K562 (cell line): Measurements from ENCODE around the gene KCNH2. TPM values are rescaled to one million over a fixed set of nuclear protein-coding genes. Genes with fewer than 3 reads are reported as not detected.

ENCODE experiments used
- ARHGAP35 ChIP-seq: fragments of 450-650 bp; IDR thresholded peaks from 2 replicates; pipeline ENCODE4 v1.6.1; 2018; ENCODE audit not compliant: partially characterized antibody
- CREB1 ChIP-seq, 2 experiments: sonication (generic) in 1 of 2; formaldehyde crosslinking in 1 of 2; IDR thresholded peaks; 2 replicates each; pipeline versions ENCODE4 v1.6.1 to v1.8.0; 2012 to 2022; ENCODE audit warnings: inconsistent platforms in 1 of 2, mild to moderate bottlenecking in 1 of 2, missing genetic modification reagents in 1 of 2, moderate library complexity in 1 of 2
- CXXC5 ChIP-seq: fragments of 250-450 bp; sonication (Bioruptor Pico); IDR thresholded peaks from 2 replicates; pipeline ENCODE4 v1.8.0; 2022; ENCODE audit warnings: inconsistent platforms, mild to moderate bottlenecking, moderate library complexity
- ESRRA ChIP-seq: fragments of 450-650 bp; IDR thresholded peaks from 2 replicates; pipeline ENCODE4 v1.6.1; 2014; ENCODE audit warnings: low read depth, mild to moderate bottlenecking, moderate library complexity, borderline replicate concordance
- ETV5 ChIP-seq: sonication (generic); formaldehyde crosslinking; IDR thresholded peaks from 2 replicates; pipeline ENCODE4 v1.4.0; 2020; ENCODE audit warnings: low read depth, mild to moderate bottlenecking, missing genetic modification reagents
- GABPA ChIP-seq: fragments of 200-800 bp; sonication (Bioruptor generic); conservative IDR thresholded peaks from 2 replicates; pipeline ENCODE4 v1.6.1; 2016; ENCODE audit warnings: low read depth, missing genetic modification characterization, missing compliant biosample characterization
- GABPB2 ChIP-seq: fragments of 250-450 bp; sonication (Bioruptor Pico); conservative IDR thresholded peaks from 2 replicates; pipeline ENCODE4 v1.5.1; 2021; ENCODE audit warnings: mild to moderate bottlenecking
- L3MBTL2 ChIP-seq: fragments of 450-650 bp; IDR thresholded peaks from 2 replicates; pipeline ENCODE4 v1.6.1; 2016; ENCODE audit warnings: mild to moderate bottlenecking, moderate library complexity
- PTRF ChIP-seq: fragments of 450-650 bp; IDR thresholded peaks from 2 replicates; pipeline ENCODE4 v1.6.1; 2016; ENCODE audit warnings: mild to moderate bottlenecking, missing genetic modification characterization, missing compliant biosample characterization
- SAFB ChIP-seq: fragments of 200-400 bp; formaldehyde crosslinking; IDR thresholded peaks from 2 replicates; pipeline ENCODE4 v1.6.1; 2017; ENCODE audit warnings: low read depth, low read length, borderline replicate concordance
- SMAD4 ChIP-seq: fragments of 250-450 bp; sonication (Bioruptor Pico); conservative IDR thresholded peaks from 2 replicates; pipeline ENCODE4 v1.8.0; 2021; ENCODE audit warnings: inconsistent platforms, mild to moderate bottlenecking, moderate library complexity
- SRSF3 ChIP-seq: fragments of 200-400 bp; formaldehyde crosslinking; IDR thresholded peaks from 2 replicates; pipeline ENCODE4 v1.6.1; 2016; ENCODE audit warnings: mild to moderate bottlenecking, low read length, moderate library complexity; ENCODE audit not compliant: insufficient read depth
- TEAD2 ChIP-seq: fragments of 450-650 bp; IDR thresholded peaks from 2 replicates; pipeline ENCODE4 v1.6.1; 2016; ENCODE audit warnings: missing genetic modification characterization, control low read depth, missing compliant biosample characterization
- polyA plus RNA-seq, 8 experiments: library from polyadenylated mRNA; depleted of rRNA in 4 of 8; stranded (reverse) in 5 of 8; unstranded in 3 of 8; fragments of >200 nt; fragmentation: Nextera tagmentation in 2 of 8; fragmentation: Illumina TruSeq in 1 of 8; extraction: Ambion mirVana in 2 of 8; extraction: Trizol in 1 of 8; gene quantifications; 2 replicates each; pipeline versions ENCODE4 v1.2.1 to v1.2.3, GENCODE V29; 2011 to 2014; ENCODE audit warnings: inconsistent platforms in 1 of 8, missing spikeins in 1 of 8
- total RNA-seq, 7 experiments: library from RNA; depleted of rRNA in 6 of 7; stranded (reverse); fragments of >200 nt in 6 of 7; fragmentation: Illumina TruSeq in 2 of 7; extraction: Trizol in 2 of 7; gene quantifications; 2 replicates each; pipeline versions ENCODE4 v1.2.1 to v1.2.3, GENCODE V29; 2011 to 2021; ENCODE audit warnings: low replicate concordance in 1 of 7
- TF ChIP-seq, protein P1 (sequence below): IDR thresholded peaks from 3 replicates; pipeline ENCODE4 v1.6.1; 2011; ENCODE audit warnings: borderline replicate concordance, mild to moderate bottlenecking, moderate library complexity; ENCODE audit not compliant: insufficient read length; ENCODE audit errors: extremely low read depth
- TF ChIP-seq, protein P2 (sequence below): sonication (generic); formaldehyde crosslinking; IDR thresholded peaks from 2 replicates; pipeline ENCODE4 v1.8.0; 2023; ENCODE audit warnings: mild to moderate bottlenecking, missing genetic modification reagents
- TF ChIP-seq, protein P3 (sequence below): fragments of 450-650 bp; IDR thresholded peaks from 2 replicates; pipeline ENCODE4 v1.6.1; 2017; ENCODE audit warnings: antibody characterized with exemption, mild to moderate bottlenecking
- TF ChIP-seq, protein P4 (sequence below), 2 experiments: fragments of 450-650 bp in 1 of 2; sonication (generic) in 1 of 2; formaldehyde crosslinking in 1 of 2; IDR thresholded peaks in 1 of 2; conservative IDR thresholded peaks in 1 of 2; 2 replicates each; pipeline versions ENCODE4 v1.6.1 to v1.8.1; 2016 to 2023; ENCODE audit warnings: mild to moderate bottlenecking in 2 of 2, moderate library complexity in 2 of 2, inconsistent platforms in 1 of 2, missing genetic modification reagents in 1 of 2

Gene KCNH2
- total and polyA plus RNA-seq, 9 of the 15 experiments (the other 6 are each of a cell fraction or from before 2014, with no cell fraction given), result 18.1 to 368 (median 218) TPM

DNA sequence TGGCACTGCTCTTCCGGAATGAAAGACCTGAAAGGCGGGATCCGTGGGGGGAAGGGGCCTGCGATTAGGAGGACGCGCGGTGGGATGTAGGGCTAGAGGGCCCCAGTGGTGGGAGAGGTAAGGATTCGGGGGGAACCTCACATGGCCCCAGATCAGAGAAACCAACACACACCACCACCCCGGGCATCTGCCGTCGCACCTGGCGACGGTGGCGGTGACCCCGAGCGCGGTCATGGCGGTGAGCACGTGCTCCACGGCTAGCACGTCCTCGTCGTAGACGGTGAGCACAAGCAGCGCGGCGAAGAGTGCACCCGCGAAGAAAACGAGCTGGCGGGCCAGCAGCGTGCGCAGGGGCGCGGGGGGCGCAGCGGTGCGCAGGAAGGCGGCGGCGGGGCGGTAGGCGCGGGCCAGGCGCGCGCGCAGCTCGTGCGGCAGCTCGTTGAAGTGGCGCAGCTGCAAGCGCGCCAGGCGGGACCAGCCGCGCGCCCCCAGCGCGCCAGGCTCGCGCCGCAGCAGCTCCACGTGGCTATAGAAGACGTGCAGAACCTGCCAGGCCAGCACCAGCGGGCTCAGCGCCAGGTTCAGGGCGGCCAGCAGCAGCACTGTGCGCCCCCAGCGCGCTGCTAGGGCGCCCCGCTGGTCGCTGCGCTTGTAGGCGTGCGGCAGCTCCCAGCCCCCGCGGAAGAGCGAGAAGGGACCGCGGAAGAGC is 40.5 kb upstream of the KCNH2 start (continued):
- TF ChIP-seq, protein P1, sequence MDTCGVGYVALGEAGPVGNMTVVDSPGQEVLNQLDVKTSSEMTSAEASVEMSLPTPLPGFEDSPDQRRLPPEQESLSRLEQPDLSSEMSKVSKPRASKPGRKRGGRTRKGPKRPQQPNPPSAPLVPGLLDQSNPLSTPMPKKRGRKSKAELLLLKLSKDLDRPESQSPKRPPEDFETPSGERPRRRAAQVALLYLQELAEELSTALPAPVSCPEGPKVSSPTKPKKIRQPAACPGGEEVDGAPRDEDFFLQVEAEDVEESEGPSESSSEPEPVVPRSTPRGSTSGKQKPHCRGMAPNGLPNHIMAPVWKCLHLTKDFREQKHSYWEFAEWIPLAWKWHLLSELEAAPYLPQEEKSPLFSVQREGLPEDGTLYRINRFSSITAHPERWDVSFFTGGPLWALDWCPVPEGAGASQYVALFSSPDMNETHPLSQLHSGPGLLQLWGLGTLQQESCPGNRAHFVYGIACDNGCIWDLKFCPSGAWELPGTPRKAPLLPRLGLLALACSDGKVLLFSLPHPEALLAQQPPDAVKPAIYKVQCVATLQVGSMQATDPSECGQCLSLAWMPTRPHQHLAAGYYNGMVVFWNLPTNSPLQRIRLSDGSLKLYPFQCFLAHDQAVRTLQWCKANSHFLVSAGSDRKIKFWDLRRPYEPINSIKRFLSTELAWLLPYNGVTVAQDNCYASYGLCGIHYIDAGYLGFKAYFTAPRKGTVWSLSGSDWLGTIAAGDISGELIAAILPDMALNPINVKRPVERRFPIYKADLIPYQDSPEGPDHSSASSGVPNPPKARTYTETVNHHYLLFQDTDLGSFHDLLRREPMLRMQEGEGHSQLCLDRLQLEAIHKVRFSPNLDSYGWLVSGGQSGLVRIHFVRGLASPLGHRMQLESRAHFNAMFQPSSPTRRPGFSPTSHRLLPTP, result no peak
- no peak for TF ChIP-seq TEAD2 (tag)
- no peak for TF ChIP-seq SMAD4
- TF ChIP-seq PTRF (tag), result no peak
- TF ChIP-seq ARHGAP35, result no peak
- TF ChIP-seq SAFB, result 0 out of 2 replicates have a peak, but pooled peaks have one; percentile 36
- no peak for TF ChIP-seq ETV5 (CRISPR knock-in tag)
- no peak for TF ChIP-seq GABPB2 (CRISPR knock-in tag)
- no peak for TF ChIP-seq ESRRA
- TF ChIP-seq, protein P2, sequence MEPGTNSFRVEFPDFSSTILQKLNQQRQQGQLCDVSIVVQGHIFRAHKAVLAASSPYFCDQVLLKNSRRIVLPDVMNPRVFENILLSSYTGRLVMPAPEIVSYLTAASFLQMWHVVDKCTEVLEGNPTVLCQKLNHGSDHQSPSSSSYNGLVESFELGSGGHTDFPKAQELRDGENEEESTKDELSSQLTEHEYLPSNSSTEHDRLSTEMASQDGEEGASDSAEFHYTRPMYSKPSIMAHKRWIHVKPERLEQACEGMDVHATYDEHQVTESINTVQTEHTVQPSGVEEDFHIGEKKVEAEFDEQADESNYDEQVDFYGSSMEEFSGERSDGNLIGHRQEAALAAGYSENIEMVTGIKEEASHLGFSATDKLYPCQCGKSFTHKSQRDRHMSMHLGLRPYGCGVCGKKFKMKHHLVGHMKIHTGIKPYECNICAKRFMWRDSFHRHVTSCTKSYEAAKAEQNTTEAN (CRISPR knock-in tag), result no peak
- no peak for TF ChIP-seq CXXC5 (CRISPR knock-in tag)
- no peak for TF ChIP-seq SRSF3
- TF ChIP-seq L3MBTL2, result peak; percentile 11; the same call in 1 of the 2 replicates
- no peak for TF ChIP-seq CREB1 (IDR thresholded peaks at IDR 0.05)
- TF ChIP-seq CREB1 (CRISPR knock-in tag; IDR thresholded peaks at IDR 0.05), result 0 out of 2 replicates have a peak, but pooled peaks have one; percentile 12
- TF ChIP-seq, protein P3, sequence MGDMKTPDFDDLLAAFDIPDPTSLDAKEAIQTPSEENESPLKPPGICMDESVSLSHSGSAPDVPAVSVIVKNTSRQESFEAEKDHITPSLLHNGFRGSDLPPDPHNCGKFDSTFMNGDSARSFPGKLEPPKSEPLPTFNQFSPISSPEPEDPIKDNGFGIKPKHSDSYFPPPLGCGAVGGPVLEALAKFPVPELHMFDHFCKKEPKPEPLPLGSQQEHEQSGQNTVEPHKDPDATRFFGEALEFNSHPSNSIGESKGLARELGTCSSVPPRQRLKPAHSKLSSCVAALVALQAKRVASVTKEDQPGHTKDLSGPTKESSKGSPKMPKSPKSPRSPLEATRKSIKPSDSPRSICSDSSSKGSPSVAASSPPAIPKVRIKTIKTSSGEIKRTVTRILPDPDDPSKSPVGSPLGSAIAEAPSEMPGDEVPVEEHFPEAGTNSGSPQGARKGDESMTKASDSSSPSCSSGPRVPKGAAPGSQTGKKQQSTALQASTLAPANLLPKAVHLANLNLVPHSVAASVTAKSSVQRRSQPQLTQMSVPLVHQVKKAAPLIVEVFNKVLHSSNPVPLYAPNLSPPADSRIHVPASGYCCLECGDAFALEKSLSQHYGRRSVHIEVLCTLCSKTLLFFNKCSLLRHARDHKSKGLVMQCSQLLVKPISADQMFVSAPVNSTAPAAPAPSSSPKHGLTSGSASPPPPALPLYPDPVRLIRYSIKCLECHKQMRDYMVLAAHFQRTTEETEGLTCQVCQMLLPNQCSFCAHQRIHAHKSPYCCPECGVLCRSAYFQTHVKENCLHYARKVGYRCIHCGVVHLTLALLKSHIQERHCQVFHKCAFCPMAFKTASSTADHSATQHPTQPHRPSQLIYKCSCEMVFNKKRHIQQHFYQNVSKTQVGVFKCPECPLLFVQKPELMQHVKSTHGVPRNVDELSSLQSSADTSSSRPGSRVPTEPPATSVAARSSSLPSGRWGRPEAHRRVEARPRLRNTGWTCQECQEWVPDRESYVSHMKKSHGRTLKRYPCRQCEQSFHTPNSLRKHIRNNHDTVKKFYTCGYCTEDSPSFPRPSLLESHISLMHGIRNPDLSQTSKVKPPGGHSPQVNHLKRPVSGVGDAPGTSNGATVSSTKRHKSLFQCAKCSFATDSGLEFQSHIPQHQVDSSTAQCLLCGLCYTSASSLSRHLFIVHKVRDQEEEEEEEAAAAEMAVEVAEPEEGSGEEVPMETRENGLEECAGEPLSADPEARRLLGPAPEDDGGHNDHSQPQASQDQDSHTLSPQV, result no peak; the same call in 1 of the 2 replicates
- TF ChIP-seq, protein P4, sequence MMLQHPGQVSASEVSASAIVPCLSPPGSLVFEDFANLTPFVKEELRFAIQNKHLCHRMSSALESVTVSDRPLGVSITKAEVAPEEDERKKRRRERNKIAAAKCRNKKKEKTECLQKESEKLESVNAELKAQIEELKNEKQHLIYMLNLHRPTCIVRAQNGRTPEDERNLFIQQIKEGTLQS (IDR thresholded peaks at IDR 0.05), result no peak
- TF ChIP-seq, protein P4 (CRISPR knock-in tag; conservative IDR thresholded peaks at IDR 0.05), result no peak
- no peak for TF ChIP-seq GABPA (tag)
